Lung (tissue), 12 donors: ENCODE measurements around the gene OR2W1. TPM values are rescaled to one million over a fixed set of nuclear protein-coding genes. Genes with fewer than 3 reads are reported as not detected.

ENCODE experiments used
- ATAC-seq: fragments of 200-7000 bp; cut with Tn5 transposase; one replicate; pipeline ENCODE4 v1.9.1; 2020; ENCODE audit warnings: moderate number of reproducible peaks; ENCODE audit not compliant: insufficient read depth, low FRiP score
- DNase-seq, 3 donors: peaks; one replicate each; pipeline ENCODE4 v3.0.0-alpha.2; 2013 to 2017
- H3K27ac ChIP-seq, 2 donors: one replicate each; pipeline ENCODE4 v1.5.1; 2013; ENCODE audit warnings: mild to moderate bottlenecking in 2 of 2, moderate library complexity in 2 of 2, control low read depth in 1 of 2, inconsistent platforms in 1 of 2, low read depth in 1 of 2, low read length in 1 of 2
- H3K27me3 ChIP-seq, 3 donors: one replicate each; pipeline ENCODE4 v1.5.1; 2013; ENCODE audit warnings: low read length in 2 of 3; ENCODE audit not compliant: control insufficient read depth in 3 of 3, insufficient read depth in 3 of 3
- H3K36me3 ChIP-seq, 4 donors: one replicate each; pipeline ENCODE4 v1.5.1; 2013; ENCODE audit warnings: low read length in 4 of 4, mild to moderate bottlenecking in 1 of 4, moderate library complexity in 1 of 4; ENCODE audit not compliant: control insufficient read depth in 4 of 4, insufficient read depth in 4 of 4
- H3K4me1 ChIP-seq, 5 donors: one replicate each; pipeline ENCODE4 v1.5.1; 2013; ENCODE audit warnings: low read length in 5 of 5, mild to moderate bottlenecking in 2 of 5, moderate library complexity in 1 of 5; ENCODE audit not compliant: control insufficient read depth in 5 of 5, insufficient read depth in 5 of 5
- H3K4me3 ChIP-seq: one replicate; pipeline ENCODE4 v1.5.1; 2013; ENCODE audit warnings: mild to moderate bottlenecking, control low read depth, moderate library complexity
- H3K9ac ChIP-seq, 2 donors: one replicate each; pipeline ENCODE4 v1.5.1; 2013; ENCODE audit warnings: low read length in 2 of 2, control low read depth in 1 of 2; ENCODE audit not compliant: insufficient read depth in 1 of 2
- H3K9me3 ChIP-seq, 4 donors: one replicate each; pipeline ENCODE4 v1.5.1; 2013; ENCODE audit warnings: low read length in 3 of 4, mild to moderate bottlenecking in 1 of 4, moderate library complexity in 1 of 4; ENCODE audit not compliant: control insufficient read depth in 4 of 4, insufficient read depth in 3 of 4
- CTCF ChIP-seq: IDR thresholded peaks from 2 replicates; pipeline ENCODE4 v1.5.1; 2012; ENCODE audit warnings: mild to moderate bottlenecking; ENCODE audit errors: control extremely low read depth, extremely low read depth
- WGBS, 2 donors: extraction: QIAGEN DNeasy Blood & Tissue Kit; methylation state at CpG; one replicate each; pipeline ENCODE4 v1.1.7; 2013; 5-methylcytosine and 5-hydroxymethylcytosine counted together
- polyA plus RNA-seq, 2 donors: library from polyadenylated mRNA; stranded (reverse); fragments of 200-250 nt; gene quantifications; one replicate each; pipeline ENCODE4 v1.2.1, GENCODE V29; 2013
- total RNA-seq, 2 donors: library from RNA; depleted of rRNA in 1 of 2; stranded (reverse); fragments of >200 nt in 1 of 2; gene quantifications; one replicate each; pipeline ENCODE4 v1.2.1, GENCODE V29; 2014 to 2021
- donor health status: control.
- donor health status: control.
- donor health status: Bipolar disorder and iron deficiency.
- donor health status: healthy.
- donor health status: DM: yes; HTN: yes; CAD: no.

Gene OR2W1
- total and polyA plus RNA-seq, 4 donors = not detected

GRCh38 chr6:29011276-29011734 lies 33.7 kb downstream of the OR2W1 start:
- DNase-seq = peak; percentile 77 to 85 (median 83)
- Histone ChIP-seq H3K4me1 (peaks cover 0 to 2% (median 0%) of the 10 kb centered on the region in 5 donors), H3K27ac (no peak overlapping the region), H3K4me3 (peak overlapping the region; percentile 28), H3K27me3 (peaks cover 0 to 25% (median 14%) of the 10 kb centered on the region in 3 donors), H3K9me3 (peaks cover 0 to 4% (median 0%) of the 10 kb centered on the region in 4 donors), H3K9ac (peak overlapping the region; percentile 31 to 66), H3K36me3 (no peaks in the 10 kb centered on the region)
- 0 to 1% methylated on average over 30 of the region's 30 CpGs for WGBS, 2 donors
- ATAC-seq = no peak
- no peak for TF ChIP-seq CTCF

GRCh38 chr6:29009358-29009757 lies 35.6 kb downstream of the OR2W1 start:
- Histone ChIP-seq H3K4me3 (no peak overlapping the region), H3K27me3 (peaks cover 0 to 22% (median 11%) of the 10 kb centered on the region in 3 donors), H3K36me3 (no peaks in the 10 kb centered on the region), H3K9ac (no peak overlapping the region), H3K4me1 (peaks cover 0 to 7% (median 0%) of the 10 kb centered on the region in 5 donors), H3K27ac (no peak overlapping the region), H3K9me3 (no peaks in the 10 kb centered on the region)
- DNase-seq (peak in 1 of 3 donors; percentile 10), ATAC-seq (no peak)
- WGBS, 2 donors = 36 to 55% methylated on average over 1 of the region's 1 CpG
- no peak for TF ChIP-seq CTCF

- Histone ChIP-seq H3K4me3 (no peak overlapping the region), H3K27ac (no peak overlapping the region), H3K9me3 (no peaks in the 10 kb centered on the region), H3K36me3 (no peaks in the 10 kb centered on the region), H3K9ac (no peak overlapping the region), H3K4me1 (peaks cover 0 to 7% (median 0%) of the 10 kb centered on the region in 5 donors), H3K27me3 (peaks cover 0 to 13% (median 7%) of the 10 kb centered on the region in 3 donors)
- ATAC-seq = no peak
- 83 to 92% methylated on average over 2 of the region's 2 CpGs for WGBS, 2 donors
- no peak for DNase-seq
- TF ChIP-seq CTCF = no peak
These were observed 36.9 kb downstream of the OR2W1 start for GRCh38 chr6:29008089-29008488.
